Stimulated activated effector memory CD8-positive, alpha-beta T cell treated with anti-CD3 and anti-CD28 coated beads, Interleukin-12 subunit alpha, Interleukin-12 subunit beta, amount 100 ng/mL, for 72 hours (primary cell): ENCODE measurements around the gene LIME1.
"Not testable (repeated sequence)": the region's sequence is repeated elsewhere in the genome, so short reads cannot be mapped to it uniquely, and the experiment has no call there.

Experiments used
- ATAC-seq: fragments of 150-1000 bp; cut with Tn5 transposase; 2 replicates; pipeline ENCODE4 v1.10.0; 2021
- DNase-seq, 2 donors: peaks; one replicate each; pipeline ENCODE4 v3.0.0; 2021 to 2022; ENCODE audit warnings: low spot score in 2 of 2
- H3K27ac Mint-ChIP-seq: one replicate; pipeline ENCODE4 v1.8.0; 2022; ENCODE audit warnings: mild to moderate bottlenecking, mixed read lengths
- H3K36me3 Mint-ChIP-seq: one replicate; pipeline ENCODE4 v1.8.0; 2022; ENCODE audit warnings: mild to moderate bottlenecking, mixed read lengths
- H3K4me1 Mint-ChIP-seq: one replicate; pipeline ENCODE4 v1.8.0; 2022; ENCODE audit warnings: mixed read lengths
- H3K4me3 Mint-ChIP-seq: one replicate; pipeline ENCODE4 v1.8.0; 2022; ENCODE audit warnings: mild to moderate bottlenecking, mixed read lengths
- H3K9me3 Mint-ChIP-seq: one replicate; pipeline ENCODE4 v1.8.0; 2022; ENCODE audit warnings: mixed read lengths

LIME1 gene

DNA sequence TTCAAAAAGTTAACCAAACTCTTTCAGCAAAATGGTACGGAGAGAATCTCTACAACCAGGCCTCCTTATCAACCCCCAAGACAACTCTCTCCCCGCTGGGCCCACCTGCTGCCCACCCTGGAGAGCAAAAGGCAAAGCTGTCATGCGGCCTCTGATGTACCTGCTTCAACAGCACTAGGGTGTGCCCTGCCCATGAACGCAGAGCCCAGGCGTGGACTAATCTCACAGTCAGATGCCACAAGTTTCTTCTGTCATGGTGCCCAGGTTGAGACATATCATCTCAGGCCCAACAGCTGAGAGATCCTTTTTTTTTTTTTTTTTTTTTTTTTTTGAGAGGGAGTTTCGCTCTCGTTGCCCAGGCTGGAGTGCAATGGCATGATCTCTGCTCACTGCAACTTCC lies 29.4 kb downstream of the LIME1 start:
- ATAC-seq = no peak
- H3K9me3 Mint-ChIP-seq = no peaks in the 10 kb centered on the region
- no peak overlapping the region for H3K4me3 Mint-ChIP-seq
- H3K27ac Mint-ChIP-seq = no peak overlapping the region
- DNase-seq = no peak
- no peaks in the 10 kb centered on the region for H3K4me1 Mint-ChIP-seq
- no peaks in the 10 kb centered on the region for H3K36me3 Mint-ChIP-seq

- H3K27ac Mint-ChIP-seq = no peak overlapping the region
- H3K36me3 Mint-ChIP-seq = no peaks in the 10 kb centered on the region
- H3K4me3 Mint-ChIP-seq = no peak overlapping the region
- no peak for DNase-seq
- H3K4me1 Mint-ChIP-seq = no peaks in the 10 kb centered on the region
- no peaks in the 10 kb centered on the region for H3K9me3 Mint-ChIP-seq
- ATAC-seq = no peak
Measured at GRCh38 chr20:63766695-63767426, 30.4 kb downstream of the LIME1 start.

DNA sequence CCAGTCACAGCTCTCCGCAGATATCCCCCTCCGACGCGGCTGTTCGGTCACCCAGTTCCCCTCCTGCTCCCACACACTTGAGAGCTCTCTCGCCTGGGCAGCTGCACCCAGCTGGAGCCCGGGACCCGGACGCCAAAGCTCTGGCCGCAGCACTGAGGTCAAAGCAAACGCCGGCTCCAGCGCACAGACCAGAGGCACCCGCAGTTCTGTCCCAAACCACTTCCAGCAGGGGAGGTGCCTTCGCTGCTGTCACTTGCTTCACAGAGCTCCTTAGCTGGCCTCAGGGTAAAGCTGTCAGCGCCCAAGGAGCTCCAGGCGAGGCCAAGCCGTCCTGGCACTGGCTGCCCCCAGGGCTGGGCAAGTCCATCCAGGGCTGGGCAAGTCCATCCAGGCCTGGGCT lies 31.0 kb downstream of the LIME1 start:
- H3K36me3 Mint-ChIP-seq = no peaks in the 10 kb centered on the region
- no peaks in the 10 kb centered on the region for H3K4me1 Mint-ChIP-seq
- no peak for DNase-seq
- no peak for ATAC-seq
- H3K27ac Mint-ChIP-seq = no peak overlapping the region
- H3K4me3 Mint-ChIP-seq = no peak overlapping the region
- H3K9me3 Mint-ChIP-seq = no peaks in the 10 kb centered on the region

DNA sequence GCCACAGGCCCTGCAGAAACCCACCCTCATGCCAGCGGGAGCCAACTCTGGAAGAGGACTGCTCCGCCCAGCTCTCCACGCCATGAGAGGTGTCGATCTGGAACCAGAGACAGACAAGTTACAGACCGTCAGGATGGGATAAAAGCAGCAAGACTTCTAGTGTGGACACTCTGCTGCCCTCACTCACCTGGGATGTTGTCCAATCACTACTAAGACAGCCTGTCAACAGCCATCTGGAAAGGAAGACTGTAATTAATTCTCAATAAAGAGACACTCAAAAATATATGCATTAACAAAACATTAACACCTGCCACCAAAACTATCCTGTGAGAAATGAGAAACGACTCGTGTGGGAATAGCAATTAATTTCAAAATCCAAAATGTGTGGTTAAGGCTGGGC lies 31.4 kb downstream of the LIME1 start:
- Mint-ChIP-seq H3K9me3 (no peaks in the 10 kb centered on the region), H3K36me3 (no peaks in the 10 kb centered on the region), H3K4me1 (no peaks in the 10 kb centered on the region), H3K4me3 (no peak overlapping the region), H3K27ac (no peak overlapping the region)
- ATAC-seq (no peak), DNase-seq (no peak)

- Mint-ChIP-seq H3K4me3 (no peak overlapping the region), H3K36me3 (no peaks in the 10 kb centered on the region), H3K4me1 (no peaks in the 10 kb centered on the region), H3K9me3 (no peaks in the 10 kb centered on the region), H3K27ac (no peak overlapping the region)
- ATAC-seq (no peak), DNase-seq (no peak)
Measured at GRCh38 chr20:63768591-63769515, 32.4 kb downstream of the LIME1 start.

DNA sequence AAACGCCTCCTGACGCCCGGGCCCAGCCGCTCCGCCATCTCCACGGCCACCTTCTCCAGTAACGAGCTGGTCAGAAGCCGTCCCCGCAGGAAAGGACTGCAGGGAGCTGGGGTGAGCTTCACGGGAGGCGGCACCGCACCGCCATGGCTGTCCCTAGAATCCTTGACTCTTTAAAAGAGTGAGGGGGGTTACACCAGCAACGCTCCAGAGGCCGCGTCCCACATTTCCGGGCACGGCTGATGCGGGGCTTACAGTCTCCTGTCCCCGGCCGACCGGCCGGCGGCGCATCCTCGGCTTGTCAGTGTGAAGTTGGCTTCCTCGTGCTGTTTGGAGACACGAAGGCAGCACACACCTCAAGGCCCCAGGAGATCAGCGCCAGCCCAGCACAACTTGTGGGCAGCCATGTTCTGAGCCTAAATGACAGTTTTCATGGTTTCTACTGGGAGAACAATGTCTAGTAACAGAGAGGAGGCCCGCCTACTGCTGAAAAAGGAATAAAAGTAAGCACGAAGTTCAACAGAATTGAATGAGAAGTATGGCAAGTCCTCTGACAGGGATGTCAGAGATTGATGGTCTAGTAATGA lies 33.5 kb downstream of the LIME1 start:
- H3K9me3 Mint-ChIP-seq = no peaks in the 10 kb centered on the region
- H3K4me3 Mint-ChIP-seq = no peak overlapping the region
- no peaks in the 10 kb centered on the region for H3K36me3 Mint-ChIP-seq
- ATAC-seq = no peak
- no peak for DNase-seq
- H3K4me1 Mint-ChIP-seq = no peaks in the 10 kb centered on the region
- H3K27ac Mint-ChIP-seq = no peak overlapping the region

DNA sequence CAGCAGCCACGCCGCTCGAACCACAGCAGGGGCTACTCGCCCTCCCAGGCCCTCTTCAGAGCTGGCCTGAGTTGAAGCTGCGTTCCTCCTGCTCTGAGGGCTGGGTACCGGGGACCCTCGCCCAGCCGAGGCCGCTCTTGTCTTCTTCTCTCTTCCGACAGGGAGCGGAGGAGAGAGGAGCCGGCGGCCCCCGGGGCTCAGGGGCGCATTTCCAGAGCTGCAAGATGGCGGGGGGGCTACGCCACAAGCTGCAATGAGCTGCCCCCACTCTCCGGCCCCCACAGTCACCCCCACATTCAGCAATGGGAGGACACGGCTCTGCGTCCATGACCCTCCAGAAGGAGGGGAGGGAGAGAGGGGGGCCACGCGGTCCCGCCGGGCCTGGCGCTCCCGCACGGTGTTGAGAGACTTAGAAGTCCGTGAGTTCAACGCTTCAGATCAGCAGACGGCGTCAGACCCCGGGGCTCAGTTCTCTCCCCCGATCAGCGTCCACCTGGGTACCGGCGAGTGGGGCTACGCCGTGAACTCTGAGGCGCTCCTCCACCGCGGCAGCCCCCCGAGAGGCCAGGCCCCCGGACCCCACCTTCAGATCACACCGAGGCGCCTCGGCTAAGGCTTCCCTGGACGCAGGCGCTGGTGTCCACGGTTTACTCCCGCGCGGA lies 34.7 kb downstream of the LIME1 start:
- ATAC-seq = no peak
- Mint-ChIP-seq H3K4me3 (no peak overlapping the region), H3K27ac (no peak overlapping the region), H3K36me3 (no peaks in the 10 kb centered on the region), H3K9me3 (no peaks in the 10 kb centered on the region), H3K4me1 (no peaks in the 10 kb centered on the region)
- no peak for DNase-seq

DNA sequence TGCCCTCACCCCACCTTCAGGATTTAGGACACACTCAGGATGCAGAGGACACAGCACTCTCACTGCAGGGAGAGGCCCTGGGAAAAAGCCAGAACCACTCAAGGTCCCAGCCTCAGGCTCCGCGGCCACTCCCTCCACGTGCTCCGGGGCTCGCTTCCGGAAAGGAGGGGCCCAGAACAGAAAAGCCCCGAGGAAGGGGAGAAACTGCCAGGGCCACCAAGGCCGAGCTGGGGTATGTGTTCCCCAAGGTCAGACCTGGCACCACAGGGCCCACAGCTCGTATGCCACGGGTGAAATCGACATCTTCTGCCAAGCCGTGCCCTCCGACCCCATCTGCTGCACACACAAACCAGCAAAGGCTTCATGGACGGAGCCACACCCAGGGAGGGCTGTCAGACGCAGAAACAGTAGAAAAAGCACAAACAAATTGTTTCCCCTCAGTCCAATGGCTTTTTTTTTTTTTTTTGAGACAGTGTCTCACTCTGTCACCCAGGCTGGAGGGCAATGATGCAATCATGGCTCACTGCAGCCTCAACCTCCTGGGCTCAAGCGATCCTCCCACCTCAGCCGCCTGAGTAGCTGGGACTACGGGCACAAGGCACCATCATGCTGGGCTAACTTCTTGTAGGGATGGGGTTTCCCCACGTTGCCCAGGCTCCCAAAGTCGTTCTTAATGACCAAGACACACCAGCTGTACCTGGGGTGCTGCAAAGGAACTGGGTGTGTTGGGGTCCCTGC lies 36.5 kb downstream of the LIME1 start:
- no peak overlapping the region for H3K4me3 Mint-ChIP-seq
- no peaks in the 10 kb centered on the region for H3K36me3 Mint-ChIP-seq
- no peaks in the 10 kb centered on the region for H3K9me3 Mint-ChIP-seq
- DNase-seq (no peak), ATAC-seq (no peak)
- no peak overlapping the region for H3K27ac Mint-ChIP-seq
- peaks cover 5% of the 10 kb centered on the region for H3K4me1 Mint-ChIP-seq

DNA sequence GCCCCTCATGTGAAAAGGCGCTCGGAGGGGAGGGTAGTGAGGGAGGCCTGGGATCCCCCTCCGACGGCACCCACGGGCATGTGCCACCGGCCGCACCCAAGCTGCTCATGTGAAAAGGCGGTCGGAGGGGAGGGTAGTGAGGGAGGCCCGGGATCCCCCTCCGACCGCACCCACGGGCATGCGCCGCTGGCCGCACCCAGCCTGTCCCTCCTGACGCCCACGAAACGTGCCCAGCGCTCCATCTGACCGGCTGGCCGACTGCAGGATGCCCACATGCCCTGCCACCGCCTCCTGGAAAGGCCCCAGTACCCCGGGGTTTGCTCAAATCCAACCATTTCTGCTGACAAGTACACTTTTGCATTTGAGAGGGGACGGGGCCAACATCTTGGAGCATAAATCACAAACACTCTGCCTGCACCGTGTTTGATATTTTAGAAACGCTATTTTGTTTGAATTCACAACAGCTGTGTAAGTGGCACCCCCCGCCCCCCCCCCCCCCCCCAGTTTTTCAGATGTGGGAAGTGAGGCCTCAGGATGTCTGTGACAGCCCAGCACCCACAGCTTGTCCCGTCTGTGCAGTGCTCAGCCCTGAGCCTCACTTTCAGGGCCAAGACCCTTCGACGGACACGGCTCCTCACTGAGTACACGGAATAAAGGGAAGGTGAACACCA lies 37.2 kb downstream of the LIME1 start:
- Mint-ChIP-seq H3K4me1 (peaks cover 8% of the 10 kb centered on the region), H3K9me3 (no peaks in the 10 kb centered on the region), H3K4me3 (no peak overlapping the region), H3K36me3 (no peaks in the 10 kb centered on the region), H3K27ac (no peak overlapping the region)
- ATAC-seq (no peak), DNase-seq (no peak)

- no peak overlapping the region for H3K27ac Mint-ChIP-seq
- DNase-seq = no peak
- H3K9me3 Mint-ChIP-seq = no peaks in the 10 kb centered on the region
- no peak for ATAC-seq
- H3K4me1 Mint-ChIP-seq = peaks cover 8% of the 10 kb centered on the region
- no peaks in the 10 kb centered on the region for H3K36me3 Mint-ChIP-seq
- H3K4me3 Mint-ChIP-seq = no peak overlapping the region
Measured at GRCh38 chr20:63774306-63774705, 37.8 kb downstream of the LIME1 start.

DNA sequence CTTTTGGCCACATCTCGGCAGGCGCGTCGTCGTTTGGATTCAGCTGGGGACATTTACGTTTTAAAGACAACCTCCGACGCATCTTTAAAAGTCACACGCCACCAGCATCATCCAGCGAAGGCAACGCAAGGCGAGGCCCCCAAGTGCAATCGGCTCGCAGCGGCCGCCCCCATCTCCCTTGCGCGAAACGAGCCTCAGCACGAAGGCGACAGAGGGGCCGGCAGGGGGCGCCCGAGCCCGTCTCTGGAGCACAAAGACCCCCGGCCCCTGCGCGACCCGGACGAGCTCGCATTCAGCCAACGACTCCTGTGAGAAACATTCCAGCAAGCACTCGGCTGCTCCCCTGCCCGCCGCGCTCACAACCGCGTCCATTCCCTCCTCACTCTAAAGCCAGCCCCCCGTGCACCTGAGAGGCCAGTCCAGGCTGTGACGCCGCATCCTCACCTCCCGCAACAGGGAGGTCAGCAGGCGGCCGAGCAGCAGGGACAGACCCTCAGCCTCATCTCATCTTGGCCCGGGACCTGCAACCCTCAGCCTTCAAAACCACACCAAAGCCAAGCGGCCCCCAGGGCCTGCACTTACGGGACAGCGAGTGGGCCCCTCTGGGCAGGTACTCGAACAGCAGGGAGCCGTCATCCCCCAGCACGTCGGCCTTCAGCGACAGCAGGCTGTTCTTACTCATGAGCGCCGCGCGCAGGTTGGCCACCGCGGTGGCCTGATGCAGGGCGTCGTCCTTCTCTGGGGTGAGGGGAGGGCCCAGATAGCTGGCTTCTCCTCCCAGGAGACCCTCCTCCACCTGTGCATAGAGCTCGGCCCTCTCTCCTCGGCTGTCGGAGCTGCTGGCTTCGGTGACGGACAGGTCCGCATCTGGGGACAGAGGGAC lies 38.9 kb downstream of the LIME1 start:
- H3K9me3 Mint-ChIP-seq = no peaks in the 10 kb centered on the region
- H3K4me1 Mint-ChIP-seq = peaks cover 8% of the 10 kb centered on the region
- DNase-seq (peak in 1 of 2 donors; percentile 63), ATAC-seq (peak; percentile 62)
- no peak overlapping the region for H3K27ac Mint-ChIP-seq
- no peaks in the 10 kb centered on the region for H3K36me3 Mint-ChIP-seq
- no peak overlapping the region for H3K4me3 Mint-ChIP-seq

DNA sequence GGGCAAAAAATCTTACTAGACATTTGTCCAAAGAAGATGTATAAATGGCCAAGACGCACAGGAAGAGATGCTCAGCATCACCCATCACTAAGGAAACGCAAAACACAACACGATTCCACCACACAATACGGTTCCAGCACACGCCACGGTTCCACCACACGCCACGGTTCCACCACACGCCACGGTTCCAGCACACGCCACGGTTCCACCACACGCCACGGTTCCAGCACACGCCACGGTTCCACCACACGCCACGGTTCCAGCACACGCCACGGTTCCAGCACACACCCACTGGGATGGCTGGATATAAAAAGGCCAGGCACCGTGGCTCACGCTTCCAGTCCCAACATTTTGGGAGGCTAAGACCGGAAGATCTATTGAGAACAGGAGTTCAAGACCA lies 40.4 kb downstream of the LIME1 start:
- not testable (repeated sequence) for H3K27ac Mint-ChIP-seq, H3K4me3 Mint-ChIP-seq, DNase-seq, H3K4me1 Mint-ChIP-seq, ATAC-seq, H3K9me3 Mint-ChIP-seq, H3K36me3 Mint-ChIP-seq

GRCh38 chr20:63777614-63778013 lies 41.1 kb downstream of the LIME1 start:
- Mint-ChIP-seq H3K9me3 (no peaks in the 10 kb centered on the region), H3K4me1 (peaks cover 16% of the 10 kb centered on the region), H3K4me3 (no peak overlapping the region), H3K36me3 (no peaks in the 10 kb centered on the region), H3K27ac (no peak overlapping the region)
- ATAC-seq (no peak), DNase-seq (no peak)
